GM15510 (cell line): ENCODE data around the gene SLC38A5.
A peak's percentile ranks its signal among the peaks of the same experiment; 100 is the strongest.

ENCODE experiments used
- POLR2A ChIP-seq: IDR thresholded peaks from 3 replicates; pipeline ENCODE4 v1.6.1; 2011; ENCODE audit warnings: borderline replicate concordance; ENCODE audit not compliant: insufficient read length; ENCODE audit errors: extremely low read depth

SLC38A5 gene

DNA sequence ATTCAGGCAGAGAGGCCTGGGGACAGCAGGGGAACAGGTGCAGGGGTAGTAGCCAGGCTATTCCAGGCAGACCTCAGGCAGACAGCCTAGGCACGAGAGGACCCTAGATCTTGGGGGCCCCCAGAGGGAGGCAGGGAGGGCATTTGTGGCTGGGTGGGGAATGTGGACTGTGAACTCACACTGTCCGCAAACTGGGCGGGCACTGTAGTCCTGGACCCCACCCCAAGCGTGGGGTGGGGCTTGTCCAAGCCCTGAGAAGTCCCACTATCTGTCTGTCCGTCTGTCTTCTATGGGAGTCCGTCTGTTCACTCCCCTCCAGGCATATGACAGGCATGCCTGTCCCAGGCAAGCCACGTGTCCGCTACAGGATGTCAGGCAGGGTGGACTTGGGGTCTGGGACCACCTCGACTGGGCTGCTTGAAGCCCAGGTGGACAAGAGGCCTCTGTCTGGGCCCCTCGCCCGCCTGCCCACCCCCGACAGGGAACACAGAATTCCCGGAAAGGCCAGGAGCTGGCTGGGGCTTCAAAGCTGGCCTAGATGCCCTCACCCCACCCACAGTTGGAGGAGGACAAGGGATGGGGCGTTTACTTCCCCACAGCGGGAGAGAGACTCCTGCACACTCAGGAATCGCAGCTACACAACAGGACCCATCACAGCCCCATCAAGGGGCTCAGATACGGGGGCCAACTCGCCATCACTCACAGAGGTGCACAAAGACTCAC lies at the start of gene SLC38A5:
SLC38A5 (minus strand) TSS at position 151 of the 723 bp plus-strand sequence. CDS start 2,336 bp downstream, outside the sequence.
- TF ChIP-seq POLR2A: no peak

DNA sequence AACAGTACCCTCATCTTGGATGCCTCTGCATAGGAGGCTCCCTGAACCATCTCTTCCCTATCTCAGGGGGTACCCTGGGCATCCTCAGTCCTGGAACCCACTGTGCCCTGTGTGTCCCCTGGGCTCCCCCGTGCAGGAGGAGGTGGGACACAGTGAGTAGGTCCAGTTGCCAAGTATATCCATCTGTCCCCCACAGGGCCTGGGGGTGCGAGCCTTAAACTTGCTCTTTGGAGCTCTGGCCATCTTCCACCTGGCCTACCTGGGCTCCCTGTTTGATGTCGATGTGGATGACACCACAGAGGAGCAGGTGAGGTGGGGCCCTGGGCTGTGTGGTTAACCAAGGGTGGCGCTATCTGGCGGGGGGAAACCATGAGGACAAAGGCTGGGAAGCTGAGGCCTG lies 46.9 kb upstream of the SLC38A5 start:
- no peak for TF ChIP-seq POLR2A

DNA sequence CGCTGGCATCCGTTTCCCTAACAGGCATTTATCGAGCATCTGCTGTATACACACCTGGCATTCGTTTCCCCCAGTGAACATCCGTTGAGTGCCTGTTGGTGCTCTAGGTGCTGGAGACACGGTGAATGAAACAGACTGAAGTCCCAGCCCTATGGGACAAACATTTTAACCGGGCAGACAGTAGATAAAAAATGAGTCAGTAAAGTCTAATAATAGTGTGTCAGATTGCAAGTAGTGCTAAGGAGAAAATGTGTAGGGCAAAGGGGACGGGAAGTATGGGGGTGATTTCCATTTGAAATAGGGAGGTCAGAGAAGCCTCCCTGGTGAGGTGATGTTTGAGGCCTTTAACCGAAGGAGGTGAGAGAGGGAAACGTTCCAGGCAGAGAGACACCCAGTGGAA lies 46.2 kb upstream of the SLC38A5 start:
- TF ChIP-seq POLR2A: no peak

DNA sequence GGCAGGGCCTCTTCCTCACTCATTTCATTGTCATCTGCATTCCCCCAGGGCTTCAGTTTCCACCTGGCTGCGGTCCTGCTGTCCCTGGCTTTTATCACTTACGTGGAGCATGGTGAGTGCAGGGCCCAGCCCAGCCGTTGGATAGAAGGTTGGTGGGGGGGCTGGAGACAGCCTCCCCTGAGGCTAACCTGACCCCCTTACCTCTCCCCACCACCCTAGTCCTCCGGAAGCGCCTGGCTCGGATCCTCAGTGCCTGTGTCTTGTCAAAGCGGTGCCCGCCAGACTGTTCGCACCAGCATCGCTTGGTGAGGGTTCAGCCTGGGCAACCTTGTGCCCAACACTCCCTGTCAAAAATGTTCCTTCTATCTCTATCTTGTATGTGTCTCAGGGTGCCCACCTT lies 45.8 kb upstream of the SLC38A5 start:
- TF ChIP-seq POLR2A: no peak

DNA sequence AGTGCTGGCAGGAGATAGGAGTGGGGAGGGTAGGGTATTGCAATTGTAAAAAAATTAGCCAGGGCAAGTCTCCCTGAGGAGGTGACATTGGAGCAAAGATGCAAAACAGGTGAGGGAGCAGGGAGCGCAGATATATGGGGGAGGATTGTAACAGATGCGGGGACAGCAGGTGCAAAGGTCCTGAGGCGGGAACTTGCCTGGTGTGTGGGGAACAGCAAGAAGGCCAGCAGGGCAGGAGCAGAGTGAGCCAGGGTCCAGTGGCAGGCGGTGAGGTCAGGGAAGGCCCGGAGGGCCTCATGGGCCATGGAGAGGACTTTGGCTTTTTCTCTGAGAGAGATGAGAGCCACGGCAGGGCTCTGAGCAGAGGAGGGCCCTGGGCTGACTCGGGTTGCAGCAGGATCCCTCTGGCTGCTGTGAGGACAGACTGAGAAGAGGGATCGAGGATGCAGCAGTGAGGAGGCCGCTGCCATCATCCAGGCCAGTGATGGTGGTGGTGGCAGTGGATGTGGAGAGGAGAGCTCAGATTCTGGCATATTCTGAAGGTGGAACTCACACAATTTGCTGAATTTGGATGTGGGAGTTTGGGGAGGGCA lies 44.9 kb upstream of the SLC38A5 start:
- TF ChIP-seq POLR2A: no peak

DNA sequence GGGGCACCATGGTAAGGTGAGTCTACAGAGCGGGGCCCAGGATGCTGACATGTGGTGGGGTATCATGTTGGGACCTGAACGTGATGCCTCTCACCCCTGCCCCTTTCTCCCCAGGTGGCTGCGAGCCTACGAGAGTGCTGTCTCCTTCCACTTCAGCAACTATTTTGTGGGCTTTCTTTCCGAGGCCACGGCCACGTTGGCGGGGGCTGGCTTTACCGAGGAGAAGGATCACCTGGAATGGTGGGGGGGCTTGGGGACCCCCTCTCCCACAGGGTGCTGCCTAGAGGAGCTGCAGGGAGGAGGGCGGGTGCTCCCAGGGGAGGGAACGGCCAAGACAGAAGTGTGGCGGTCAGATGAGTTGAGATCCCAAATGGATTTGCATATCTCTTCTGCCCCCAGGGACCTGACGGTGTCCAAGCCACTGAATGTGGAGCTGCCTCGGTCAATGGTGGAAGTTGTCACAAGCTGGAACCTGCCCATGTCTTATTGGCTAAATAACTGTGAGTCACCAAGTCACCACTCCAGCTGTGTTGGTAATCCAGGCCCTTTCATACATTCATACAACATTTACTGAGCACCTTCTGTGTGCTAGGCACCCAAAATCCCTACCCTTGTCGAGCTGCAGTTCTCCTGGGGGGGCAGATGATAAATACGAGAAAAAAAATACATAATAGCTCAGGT lies 44.2 kb upstream of the SLC38A5 start:
- no peak for TF ChIP-seq POLR2A

DNA sequence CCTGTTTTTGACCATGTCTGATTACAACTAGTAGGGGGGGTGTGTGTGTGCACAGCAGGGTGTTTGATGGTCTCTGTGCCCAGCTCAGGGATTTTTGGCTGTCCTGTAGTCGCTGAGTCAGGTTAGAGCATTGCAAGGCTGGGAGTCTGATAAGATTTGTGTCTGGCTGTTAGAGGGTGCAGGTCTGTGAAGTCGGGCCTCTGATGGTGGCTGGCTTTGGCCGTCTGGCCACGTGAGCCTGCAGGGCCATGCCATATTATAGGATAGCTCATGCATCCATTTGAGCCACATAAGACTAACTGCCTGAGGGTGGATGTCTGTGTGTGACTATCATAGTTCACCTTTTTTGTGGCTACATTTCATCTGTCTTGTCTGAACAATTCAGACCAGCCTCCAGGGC lies 43.6 kb upstream of the SLC38A5 start:
- no peak for TF ChIP-seq POLR2A

DNA sequence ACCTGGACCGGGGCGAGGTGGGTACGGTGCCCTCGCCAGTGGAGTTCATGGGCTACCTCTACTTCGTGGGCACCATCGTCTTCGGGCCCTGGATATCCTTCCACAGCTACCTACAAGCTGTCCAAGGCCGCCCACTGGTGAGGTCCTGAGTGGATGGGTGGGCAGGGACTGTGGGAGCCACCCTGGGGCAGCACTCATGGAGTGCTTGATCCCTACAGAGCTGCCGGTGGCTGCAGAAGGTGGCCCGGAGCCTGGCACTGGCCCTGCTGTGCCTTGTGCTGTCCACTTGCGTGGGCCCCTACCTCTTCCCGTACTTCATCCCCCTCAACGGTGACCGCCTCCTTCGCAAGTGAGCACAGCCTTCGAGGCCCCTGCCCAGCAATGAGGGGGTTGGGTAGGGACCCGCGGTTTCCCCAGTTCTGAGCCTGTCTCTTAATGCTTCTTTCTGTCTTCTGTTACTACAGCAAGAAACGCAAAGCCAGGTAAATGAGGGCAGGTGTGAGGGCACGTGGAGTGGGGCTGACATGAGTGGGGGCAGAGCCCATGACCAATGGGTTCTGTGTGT lies 42.4 kb upstream of the SLC38A5 start:
- TF ChIP-seq POLR2A: no peak

DNA sequence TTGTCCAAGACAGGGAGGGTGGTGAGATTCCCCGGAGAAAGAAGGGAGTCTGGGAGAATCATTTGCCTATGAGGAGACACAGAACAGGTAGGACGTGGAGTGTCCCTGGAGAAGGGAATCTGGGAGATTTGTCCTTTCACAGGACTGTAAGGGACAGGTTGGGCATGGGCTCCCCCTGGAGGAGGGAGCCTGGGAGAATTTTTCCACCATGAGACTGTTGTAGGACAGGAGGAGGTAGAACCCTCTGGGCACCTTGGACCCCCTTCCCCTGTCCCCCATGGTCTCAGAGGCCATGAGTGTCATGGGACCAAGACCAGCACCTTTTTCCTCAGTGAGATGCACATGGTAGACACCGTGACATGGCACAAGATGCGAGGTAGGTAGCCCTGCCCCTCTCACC lies 41.5 kb upstream of the SLC38A5 start:
- no peak for TF ChIP-seq POLR2A

DNA sequence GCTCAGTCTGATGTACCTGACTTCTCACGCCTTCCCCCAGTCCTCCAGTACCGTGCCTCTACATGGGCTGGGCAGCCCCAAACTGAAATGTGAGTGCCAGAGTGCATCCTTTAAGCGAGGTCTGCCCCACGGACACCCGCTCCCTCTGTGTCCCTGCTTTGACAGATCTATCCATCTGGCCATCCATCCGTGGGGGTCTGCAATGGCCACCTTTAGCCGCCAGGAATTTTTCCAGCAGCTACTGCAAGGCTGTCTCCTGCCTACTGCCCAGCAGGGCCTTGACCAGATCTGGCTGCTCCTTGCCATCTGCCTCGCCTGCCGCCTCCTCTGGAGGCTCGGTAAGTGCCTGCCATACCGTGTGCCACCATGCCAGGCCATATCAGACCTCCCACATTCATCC lies 39.6 kb upstream of the SLC38A5 start:
- TF ChIP-seq POLR2A: no peak

DNA sequence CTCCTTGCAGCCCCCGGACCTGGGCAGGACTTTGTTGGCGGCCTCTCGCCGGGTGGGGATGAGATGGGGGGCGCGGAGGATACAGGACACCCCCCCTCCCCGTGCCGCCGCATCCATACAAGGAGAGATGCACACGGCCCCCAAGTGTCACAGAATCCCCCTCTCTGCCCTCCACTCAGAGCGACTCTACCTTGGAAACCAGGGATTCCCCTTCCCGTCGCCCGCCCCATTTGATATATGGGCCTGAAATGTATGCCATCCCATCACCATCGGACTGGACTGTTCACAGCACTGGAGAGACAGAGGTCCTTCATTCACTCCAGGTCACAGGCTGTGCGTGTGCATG lies 39.2 kb upstream of the SLC38A5 start:
- TF ChIP-seq POLR2A: no peak

DNA sequence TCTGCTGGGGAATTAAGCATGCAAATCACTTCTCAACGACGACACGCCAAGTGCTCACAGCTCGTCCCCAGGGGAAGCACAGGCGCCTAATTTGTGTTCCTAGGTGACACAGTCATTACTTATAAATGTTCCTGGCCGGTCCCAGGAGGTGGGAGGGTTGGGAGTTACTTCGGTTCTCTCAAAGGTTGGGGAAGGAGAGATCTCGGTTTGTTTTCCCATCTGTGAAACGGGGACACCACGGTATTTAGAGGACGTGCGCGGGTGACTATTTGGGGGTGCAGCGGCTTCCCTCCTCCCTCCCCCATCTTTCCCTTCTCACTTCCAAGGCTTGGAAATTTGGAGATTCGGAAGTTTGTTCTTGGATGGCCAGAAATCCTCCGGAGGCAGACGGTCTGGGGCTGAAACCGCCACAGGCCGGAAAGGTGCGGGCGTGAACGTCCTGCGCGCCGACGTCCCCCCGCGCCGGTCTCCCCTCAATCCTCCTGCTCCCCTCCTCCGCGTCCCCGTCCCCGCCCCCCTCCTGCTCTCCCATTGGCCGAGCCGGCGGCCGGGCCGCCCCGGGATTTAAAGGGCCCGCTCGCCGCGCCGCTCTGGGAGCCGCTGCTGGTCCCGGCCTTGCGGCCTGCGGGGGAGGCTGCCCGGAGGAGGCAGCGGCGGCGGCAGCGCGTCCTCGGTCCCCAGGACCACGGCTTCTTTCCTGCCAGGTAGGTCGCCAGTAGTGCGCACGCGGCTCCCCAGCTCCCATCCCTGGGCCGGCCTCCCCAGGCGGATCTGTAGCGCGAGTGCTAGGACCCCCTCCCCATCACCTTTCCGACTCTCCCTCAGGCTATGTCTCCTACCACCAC lies 38.6 kb upstream of the SLC38A5 start, which contains the start of gene PORCN:
PORCN (plus strand) TSS at position 593 of the 845 bp plus-strand sequence. CDS start 829 bp downstream, outside the sequence.
- peak; percentile 71 for TF ChIP-seq POLR2A

DNA sequence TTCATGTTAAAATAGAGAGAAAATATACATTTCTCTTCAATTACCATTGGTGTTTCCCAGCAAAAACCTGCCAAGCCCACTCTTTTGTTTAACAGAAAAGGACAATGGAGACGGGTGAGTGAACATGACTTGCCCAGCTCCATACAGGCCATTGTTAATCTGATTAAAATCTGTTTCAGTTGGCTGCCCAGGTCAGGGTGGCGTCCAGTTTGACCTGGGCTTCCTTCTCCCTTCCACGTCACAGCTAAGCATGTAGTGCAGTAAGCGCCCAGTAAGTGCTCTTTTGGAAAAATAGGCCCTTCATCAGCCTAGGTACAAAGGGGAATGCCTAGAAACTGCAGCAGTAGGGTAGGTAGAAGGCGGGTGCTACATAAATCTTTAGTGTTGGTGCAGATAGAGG lies 37.2 kb upstream of the SLC38A5 start:
- no peak for TF ChIP-seq POLR2A

DNA sequence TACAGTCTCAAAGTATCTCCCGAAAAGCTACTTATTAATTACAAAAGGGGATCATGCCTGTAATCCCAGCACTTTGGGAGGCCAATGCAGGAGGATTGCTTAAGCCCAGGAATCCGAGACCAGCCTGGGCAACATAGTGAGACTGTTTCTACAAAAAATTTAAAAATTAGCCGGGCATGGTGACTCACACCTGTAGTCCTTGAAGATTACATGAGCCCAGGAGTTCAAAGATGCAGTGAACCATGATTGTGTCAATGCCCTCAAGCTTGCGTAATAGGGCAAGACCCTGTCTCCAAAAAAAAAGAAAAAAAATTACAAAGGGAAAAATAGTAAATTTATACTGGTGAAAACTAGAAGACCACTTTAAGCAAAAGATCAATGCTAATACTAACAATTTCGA lies 35.4 kb upstream of the SLC38A5 start:
- TF ChIP-seq POLR2A: no peak

DNA sequence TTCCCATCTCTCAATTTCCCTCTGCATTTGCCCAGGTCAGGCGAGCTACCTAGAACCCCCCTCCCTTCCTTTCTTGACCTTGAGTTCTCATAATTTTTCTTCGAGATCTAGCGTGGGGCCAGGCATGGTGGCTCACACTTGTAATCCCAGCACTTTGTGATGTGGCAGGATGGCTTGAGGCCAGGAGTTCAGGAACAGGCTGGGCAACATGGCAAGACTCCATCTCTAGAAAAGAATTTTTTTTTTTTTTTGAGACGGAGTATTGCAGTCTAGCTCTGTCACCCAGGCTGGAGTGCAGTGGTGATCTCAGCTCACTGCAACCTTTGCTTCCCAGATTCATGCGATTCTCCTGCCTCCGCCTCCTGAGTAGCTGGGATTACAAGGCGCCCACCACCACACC lies 34.2 kb upstream of the SLC38A5 start:
- no peak for TF ChIP-seq POLR2A
